Gastrocnemius medialis (tissue), 4 donors: ENCODE results near the gene DGCR6L. TPM values are rescaled to one million over a fixed set of nuclear protein-coding genes. Genes with fewer than 3 reads are reported as not detected.

ENCODE experiments used
- ATAC-seq, 2 donors: fragments of 150-250 bp; one replicate each; pipeline ENCODE4 v1.9.1; 2016
- DNase-seq, 2 donors: peaks; one replicate each; pipeline ENCODE4 v3.0.0-alpha.2; 2019
- H3K27ac ChIP-seq, 4 donors: fragments of 200-600 bp; sonication (generic); 1 replicate in 1 of 4; 2 replicates in 3 of 4; pipeline ENCODE4 v1.5.1; 2016 to 2018; ENCODE audit warnings: mild to moderate bottlenecking in 2 of 4, moderate library complexity in 1 of 4
- H3K27me3 ChIP-seq, 3 donors: fragments of 200-600 bp; sonication (generic) in 2 of 3; 1 replicate in 1 of 3; 2 replicates in 2 of 3; pipeline versions ENCODE4 v1.5.1 to v1.6.0; 2016 to 2019; ENCODE audit warnings: mild to moderate bottlenecking in 1 of 3, moderate library complexity in 1 of 3
- H3K36me3 ChIP-seq, 2 donors: fragments of 200-600 bp; sonication (generic) in 1 of 2; one replicate each; pipeline ENCODE4 v1.5.1; 2017 to 2018
- H3K4me1 ChIP-seq, 2 donors: fragments of 200-600 bp; sonication (generic) in 1 of 2; one replicate each; pipeline ENCODE4 v1.5.1; 2016 to 2017; ENCODE audit warnings: mild to moderate bottlenecking in 2 of 2
- H3K4me3 ChIP-seq, 4 donors: fragments of 200-600 bp; sonication (generic) in 3 of 4; 1 replicate in 1 of 4; 2 replicates in 3 of 4; pipeline ENCODE4 v1.5.1; 2016 to 2019; ENCODE audit warnings: mild to moderate bottlenecking in 2 of 4
- H3K9me3 ChIP-seq, 3 donors: fragments of 200-600 bp; sonication (generic) in 2 of 3; 1 replicate in 1 of 3; 2 replicates in 2 of 3; pipeline ENCODE4 v1.5.1; 2016 to 2019
- POLR2A ChIP-seq, 2 donors: fragments of 450-650 bp; IDR thresholded peaks; one replicate each; pipeline ENCODE4 v1.6.1; 2017; ENCODE audit warnings: antibody characterized with exemption in 2 of 2, mild to moderate bottlenecking in 2 of 2, moderate library complexity in 2 of 2
- in situ Hi-C, 4 donors: fragments of 200-750 bp; cut with MboI; loops; one replicate each; pipeline versions ENCODE4 v1.15.0 to v1.8.0; 2017; ENCODE audit warnings: low sequenced_read_pairs in 4 of 4
- intact Hi-C: fragments of 100-400 bp; cut with DNase I; formaldehyde crosslinking; loops from one replicate; pipeline ENCODE4 v1.15.1; 2023; ENCODE audit warnings: low total_unique reads
- total RNA-seq, 4 donors: library from RNA; depleted of rRNA; stranded (reverse); fragments of >200 nt; gene quantifications; one replicate each; pipeline versions ENCODE4 v1.1.0 to v1.2.3, GENCODE V29; 2016
- TF ChIP-seq, protein P1 (sequence below), 5 experiments: fragments of 450-650 bp in 3 of 5; fragments of 200-600 bp in 2 of 5; sonication (generic) in 2 of 5; IDR thresholded peaks in 4 of 5; conservative IDR thresholded peaks in 1 of 5; 1 replicate in 4 of 5; 2 replicates in 1 of 5; pipeline ENCODE4 v1.5.1; 2016 to 2019; ENCODE audit warnings: antibody characterized with exemption in 5 of 5, mild to moderate bottlenecking in 3 of 5, moderate library complexity in 3 of 5

The DGCR6L gene
- total RNA-seq, 4 donors from 2014 or later = 43.5 to 105 (median 67.5) TPM

DNA sequence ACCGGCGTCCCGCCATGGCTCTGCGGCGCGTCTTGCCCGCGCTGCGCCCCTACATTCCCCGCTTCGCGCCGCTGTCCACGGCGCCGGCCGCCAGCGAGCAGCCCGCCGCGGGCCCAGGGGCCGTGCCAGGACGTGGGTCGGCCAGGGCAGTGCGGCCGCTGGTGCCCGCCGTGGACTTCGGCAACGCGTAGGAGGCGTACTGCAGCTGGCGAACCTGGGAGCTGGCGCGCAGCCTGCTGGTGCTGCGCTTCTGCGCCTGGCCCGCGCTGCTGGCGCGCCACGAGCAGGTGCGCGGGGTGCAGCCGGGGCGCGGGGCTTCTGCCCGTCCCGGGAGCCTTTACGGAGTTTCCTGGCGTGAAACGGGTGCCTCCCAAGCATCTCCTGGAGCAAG, 20.1 kb downstream of the DGCR6L start:
- ATAC-seq (peak; percentile 37 to 57), DNase-seq (peak in 1 of 2 donors; percentile 35)
- Histone ChIP-seq H3K27me3 (peaks cover 17 to 25% (median 22%) of the 10 kb centered on the region in 3 donors), H3K4me3 (peak overlapping the region; percentile 59 to 67 (median 62)), H3K36me3 (no peaks in the 10 kb centered on the region), H3K9me3 (no peaks in the 10 kb centered on the region), H3K4me1 (peaks cover 4 to 7% of the 10 kb centered on the region in 2 donors), H3K27ac (no peak overlapping the region)
- intact Hi-C loops (no loop called here), in situ Hi-C loops (loop anchor here (10.0 kb wide), 1 partner anchor 145 kb away; the partner anchor contains the start of gene CCDC188 (in 4 of the 4))
- TF ChIP-seq, protein P1, sequence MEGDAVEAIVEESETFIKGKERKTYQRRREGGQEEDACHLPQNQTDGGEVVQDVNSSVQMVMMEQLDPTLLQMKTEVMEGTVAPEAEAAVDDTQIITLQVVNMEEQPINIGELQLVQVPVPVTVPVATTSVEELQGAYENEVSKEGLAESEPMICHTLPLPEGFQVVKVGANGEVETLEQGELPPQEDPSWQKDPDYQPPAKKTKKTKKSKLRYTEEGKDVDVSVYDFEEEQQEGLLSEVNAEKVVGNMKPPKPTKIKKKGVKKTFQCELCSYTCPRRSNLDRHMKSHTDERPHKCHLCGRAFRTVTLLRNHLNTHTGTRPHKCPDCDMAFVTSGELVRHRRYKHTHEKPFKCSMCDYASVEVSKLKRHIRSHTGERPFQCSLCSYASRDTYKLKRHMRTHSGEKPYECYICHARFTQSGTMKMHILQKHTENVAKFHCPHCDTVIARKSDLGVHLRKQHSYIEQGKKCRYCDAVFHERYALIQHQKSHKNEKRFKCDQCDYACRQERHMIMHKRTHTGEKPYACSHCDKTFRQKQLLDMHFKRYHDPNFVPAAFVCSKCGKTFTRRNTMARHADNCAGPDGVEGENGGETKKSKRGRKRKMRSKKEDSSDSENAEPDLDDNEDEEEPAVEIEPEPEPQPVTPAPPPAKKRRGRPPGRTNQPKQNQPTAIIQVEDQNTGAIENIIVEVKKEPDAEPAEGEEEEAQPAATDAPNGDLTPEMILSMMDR (IDR thresholded peaks at IDR 0.05 in 4 of 5, conservative IDR thresholded peaks at IDR 0.05 in 1 of 5) = no peak
- TF ChIP-seq POLR2A (IDR thresholded peaks at IDR 0.05) = no peak

DNA sequence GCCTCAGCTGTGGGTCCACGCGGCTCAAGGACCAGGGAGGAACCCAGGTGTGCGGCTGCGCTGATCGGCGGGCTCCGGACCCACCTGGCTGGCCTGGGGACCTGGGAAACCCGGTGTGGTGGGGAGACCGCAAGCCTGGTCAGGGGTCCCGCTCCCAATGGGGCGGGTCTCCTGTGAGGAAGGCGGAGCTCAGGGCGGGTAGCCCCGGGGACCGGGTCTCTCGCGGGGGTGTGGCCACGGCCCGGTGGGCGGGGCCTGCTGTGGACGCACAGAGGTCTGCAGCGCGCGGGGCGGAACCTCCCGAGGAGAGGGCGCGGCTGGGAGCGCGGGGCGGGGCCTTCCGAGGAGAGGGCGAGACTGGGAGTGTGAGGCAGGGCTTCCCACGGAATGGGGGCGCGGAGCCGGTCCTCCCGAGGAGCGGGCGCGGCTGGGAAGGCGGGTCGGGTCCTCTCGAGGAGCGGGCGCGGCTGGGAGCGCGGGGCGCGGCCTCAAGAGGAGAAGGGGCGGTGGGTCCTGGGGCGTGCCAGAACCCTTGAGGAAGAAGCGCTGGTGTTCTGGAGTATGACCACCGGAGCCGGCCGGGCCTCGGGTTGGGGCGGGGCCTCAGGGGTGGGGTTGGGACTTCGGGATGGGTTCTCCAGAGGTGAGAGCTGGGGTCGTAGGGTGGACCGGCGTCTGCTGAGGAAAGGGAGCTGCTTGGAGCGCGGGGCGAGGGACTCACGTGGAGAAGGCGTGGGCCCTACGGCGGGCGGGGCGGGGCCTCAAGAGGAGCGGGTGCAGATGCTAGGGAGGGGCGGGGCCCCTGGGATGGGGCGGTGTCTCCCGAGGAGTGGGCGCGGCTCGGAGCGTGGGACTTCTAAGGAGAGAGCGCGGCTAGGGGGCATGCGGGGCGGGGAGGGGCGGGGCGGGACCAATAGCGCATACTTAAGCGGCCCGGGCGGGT, 20.8 kb downstream of the DGCR6L start:
- ATAC-seq (peak; percentile 76 to 80), DNase-seq (peak; percentile 52 to 83)
- no peaks in the 10 kb centered on the region for H3K36me3 ChIP-seq
- H3K27me3 ChIP-seq = peaks cover 17 to 25% (median 22%) of the 10 kb centered on the region in 3 donors
- no peaks in the 10 kb centered on the region for H3K9me3 ChIP-seq
- in situ Hi-C loops = loop anchor here (10.0 kb wide), 1 partner anchor 144 kb away; the partner anchor contains the start of gene CCDC188 (in 4 of the 4)
- peaks cover 4 to 7% of the 10 kb centered on the region in 2 donors for H3K4me1 ChIP-seq
- intact Hi-C loops = no loop called here
- no peak for TF ChIP-seq POLR2A (IDR thresholded peaks at IDR 0.05)
- peak overlapping the region in 2 of 4 donors; percentile 24 to 54 for H3K27ac ChIP-seq
- peak overlapping the region; percentile 59 to 67 (median 62) for H3K4me3 ChIP-seq

DNA sequence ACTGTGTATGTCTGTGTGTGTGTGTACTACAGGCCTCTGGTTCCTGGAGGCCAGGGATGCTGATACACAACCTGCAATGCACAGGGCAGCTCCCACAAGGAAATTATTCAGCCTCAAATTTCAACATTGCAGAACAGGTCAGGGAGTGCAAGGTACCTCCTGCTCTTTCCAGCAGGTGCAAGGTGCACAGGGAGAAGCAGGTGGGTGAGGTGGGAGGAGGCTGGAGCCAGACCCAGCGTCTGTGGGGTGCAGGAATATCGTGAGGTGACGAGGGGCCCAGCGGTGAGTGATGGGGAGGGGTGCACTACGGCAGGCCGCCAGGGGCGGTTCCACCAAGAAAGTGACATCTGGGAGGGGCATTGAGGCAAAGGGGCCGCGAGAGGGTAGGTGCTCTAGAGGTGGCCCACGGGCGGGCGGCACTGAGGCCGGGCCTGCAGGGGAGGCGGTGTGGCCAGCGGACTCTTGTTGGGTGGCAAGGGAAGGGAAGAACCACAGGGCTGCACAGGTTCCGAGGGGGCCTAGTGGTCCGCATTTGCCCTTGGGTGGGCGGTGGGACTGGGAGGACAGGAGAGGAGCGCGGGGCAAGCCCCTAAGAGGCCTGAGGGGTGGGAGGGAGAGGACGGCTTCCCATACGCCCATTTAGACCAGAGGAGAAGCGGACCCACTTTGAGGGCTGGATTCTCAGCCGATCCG, 21.6 kb downstream of the DGCR6L start:
- Histone ChIP-seq H3K27ac (no peak overlapping the region), H3K27me3 (peaks cover 17 to 25% (median 22%) of the 10 kb centered on the region in 3 donors), H3K4me1 (peaks cover 4 to 7% of the 10 kb centered on the region in 2 donors), H3K9me3 (no peaks in the 10 kb centered on the region), H3K36me3 (no peaks in the 10 kb centered on the region), H3K4me3 (peak overlapping the region; percentile 59 to 67 (median 62))
- intact Hi-C loops = no loop called here
- in situ Hi-C loops = loop anchor here (10.0 kb wide), 1 partner anchor 143 kb away; the partner anchor contains the start of gene CCDC188 (in 4 of the 4)
- DNase-seq = no peak
- no peak for TF ChIP-seq POLR2A (IDR thresholded peaks at IDR 0.05)
- TF ChIP-seq, protein P1 (IDR thresholded peaks at IDR 0.05 in 4 of 5, conservative IDR thresholded peaks at IDR 0.05 in 1 of 5) = no peak
- no peak for ATAC-seq

DNA sequence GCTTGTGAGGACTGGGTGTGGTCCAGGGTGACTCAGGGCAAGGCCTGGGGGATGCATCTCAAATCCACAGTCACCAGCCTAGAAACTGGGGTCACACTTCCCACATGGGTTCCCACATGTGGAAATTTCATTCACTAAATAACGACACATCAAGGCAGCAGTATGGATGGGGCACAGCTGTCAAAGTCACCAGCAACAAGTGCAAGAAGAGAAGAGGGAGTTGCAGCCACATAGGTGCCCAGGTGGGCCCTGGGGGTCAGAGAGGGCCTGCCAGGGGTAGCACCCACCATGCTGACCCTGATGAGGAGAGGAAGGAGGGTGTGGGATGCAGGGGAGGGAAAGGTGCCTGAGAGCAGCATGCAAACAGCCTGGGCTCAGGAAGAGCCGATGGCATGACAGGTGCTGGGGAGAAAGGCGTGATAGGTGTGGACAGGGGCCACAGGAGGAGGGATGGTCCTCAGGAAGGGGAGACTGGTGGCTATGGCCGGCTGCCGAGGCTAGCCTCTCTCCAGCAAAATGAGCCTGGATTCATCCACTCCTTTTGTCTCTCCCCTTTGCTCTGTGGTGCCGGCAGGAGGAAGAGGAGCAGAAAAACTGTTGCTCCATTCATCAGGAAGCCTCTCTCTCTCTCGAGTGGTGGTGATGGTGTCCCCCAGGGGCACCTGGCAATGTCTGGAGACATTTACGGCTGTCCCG, 22.3 kb downstream of the DGCR6L start:
- TF ChIP-seq, protein P1 (IDR thresholded peaks at IDR 0.05 in 4 of 5, conservative IDR thresholded peaks at IDR 0.05 in 1 of 5) = no peak
- ATAC-seq (no peak), DNase-seq (no peak)
- in situ Hi-C loops = loop anchor here (10.0 kb wide), 1 partner anchor 143 kb away; the partner anchor contains the start of gene CCDC188 (in 4 of the 4)
- no peaks in the 10 kb centered on the region for H3K36me3 ChIP-seq
- H3K4me1 ChIP-seq = peaks cover 4 to 7% of the 10 kb centered on the region in 2 donors
- intact Hi-C loops = no loop called here
- peaks cover 15 to 19% (median 16%) of the 10 kb centered on the region in 3 donors for H3K27me3 ChIP-seq
- no peak overlapping the region for H3K4me3 ChIP-seq
- H3K27ac ChIP-seq = no peak overlapping the region
- no peaks in the 10 kb centered on the region for H3K9me3 ChIP-seq
